Endothelial cell of umbilical vein (primary cell): Measurements from ENCODE around the gene BICRA.

Experiments used
- CTCF ChIP-seq, 2 donors: IDR thresholded peaks; 1 replicate in 1 of 2; 2 replicates in 1 of 2; pipeline ENCODE4 v1.5.1; 2011; ENCODE audit warnings: low read length in 2 of 2, mild to moderate bottlenecking in 2 of 2, moderate library complexity in 2 of 2, control low read depth in 1 of 2, inconsistent platforms in 1 of 2, low read depth in 1 of 2; ENCODE audit not compliant: insufficient read depth in 1 of 2; ENCODE audit errors: extremely low read depth in 1 of 2
- EZH2 ChIP-seq: IDR thresholded peaks from 2 replicates; pipeline ENCODE4 v1.6.1; 2012; ENCODE audit warnings: borderline replicate concordance, low read depth, mild to moderate bottlenecking, moderate library complexity, low read length, inconsistent platforms; ENCODE audit not compliant: severe bottlenecking
- GATA2 ChIP-seq: IDR thresholded peaks from 2 replicates; pipeline ENCODE4 v1.7.0; 2011; ENCODE audit warnings: low read depth, mild to moderate bottlenecking, moderate library complexity, mixed read lengths, low read length; ENCODE audit not compliant: insufficient read length, insufficient read depth
- JUN ChIP-seq: IDR thresholded peaks from 2 replicates; pipeline ENCODE4 v1.6.1; 2011; ENCODE audit warnings: borderline replicate concordance, low read depth; ENCODE audit not compliant: insufficient read length, insufficient read depth
- MAX ChIP-seq: IDR thresholded peaks from 2 replicates; pipeline ENCODE4 v1.6.1; 2011; ENCODE audit not compliant: insufficient read depth, insufficient read length
- MYC ChIP-seq: IDR thresholded peaks from one replicate; pipeline ENCODE4 v1.6.1; 2011; ENCODE audit warnings: mild to moderate bottlenecking, low read depth, low read length
- POLR2A ChIP-seq: IDR thresholded peaks from 2 replicates; pipeline ENCODE4 v1.6.1; 2012; ENCODE audit warnings: low read depth, mild to moderate bottlenecking, control low read depth, low read length
- POLR2AphosphoS5 ChIP-seq: IDR thresholded peaks from 2 replicates; pipeline ENCODE4 v1.6.1; 2012; ENCODE audit warnings: low read depth, mild to moderate bottlenecking, control low read depth, low read length, moderate library complexity; ENCODE audit not compliant: insufficient read depth

GRCh38 chr19:47704656-47705055 is 95.7 kb downstream of the BICRA start:
- no peak for TF ChIP-seq POLR2A
- TF ChIP-seq CTCF (IDR thresholded peaks at IDR 0.05; ENCODE audit: extremely low read depth in 1 of 2, insufficient read depth in 1 of 2, low read depth in 1 of 2, low read length in 2 of 2) = no peak
- TF ChIP-seq POLR2AphosphoS5 = no peak
- TF ChIP-seq EZH2 = no peak
- no peak for TF ChIP-seq MAX
- no peak for TF ChIP-seq GATA2
- no peak for TF ChIP-seq JUN
- TF ChIP-seq MYC = no peak
